HFF-Myc (cell line): ENCODE results near the gene HS3ST6.

Experiments used
- DNase-seq: peaks from one replicate; pipeline ENCODE4 v3.0.0-alpha.2; 2011; ENCODE audit warnings: low read depth; ENCODE audit errors: extremely low read depth
- H3K4me3 ChIP-seq: replicated peaks from 2 replicates; pipeline ENCODE4 v1.5.1; 2011; ENCODE audit warnings: low read depth, mild to moderate bottlenecking, control low read depth, low read length
- CTCF ChIP-seq: IDR thresholded peaks from 2 replicates; pipeline ENCODE4 v1.5.1; 2012; ENCODE audit warnings: mild to moderate bottlenecking, low read depth, low read length, control low read depth; ENCODE audit errors: missing control alignments

HS3ST6 gene

GRCh38 chr16:1929578-1930337, 11.5 kb upstream of the HS3ST6 start:
- peak overlapping the region; percentile 36 for H3K4me3 ChIP-seq
- peak; percentile 72 for TF ChIP-seq CTCF
- DNase-seq = no peak

DNA sequence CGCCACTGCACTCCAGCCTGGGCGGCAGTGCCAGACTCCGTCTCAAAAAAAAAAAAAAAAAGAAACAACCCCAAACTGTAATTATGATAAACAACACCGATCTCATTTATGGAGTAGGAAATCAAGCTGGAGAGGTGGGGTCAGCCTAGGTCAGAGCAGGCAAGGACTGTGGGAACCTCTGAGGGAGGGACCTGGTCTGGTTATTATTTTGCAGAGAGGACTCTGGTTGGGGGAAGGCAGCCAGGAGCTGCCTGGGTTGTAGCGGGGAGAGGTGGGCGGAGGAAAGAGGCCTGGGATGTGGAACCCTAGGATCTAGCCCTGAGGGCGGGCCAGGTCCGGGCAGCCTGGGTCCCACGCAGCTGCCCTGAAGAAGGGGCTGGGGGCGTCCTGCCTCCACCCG, 10.9 kb upstream of the HS3ST6 start:
- H3K4me3 ChIP-seq = peak overlapping the region; percentile 36
- no peak for DNase-seq

DNA sequence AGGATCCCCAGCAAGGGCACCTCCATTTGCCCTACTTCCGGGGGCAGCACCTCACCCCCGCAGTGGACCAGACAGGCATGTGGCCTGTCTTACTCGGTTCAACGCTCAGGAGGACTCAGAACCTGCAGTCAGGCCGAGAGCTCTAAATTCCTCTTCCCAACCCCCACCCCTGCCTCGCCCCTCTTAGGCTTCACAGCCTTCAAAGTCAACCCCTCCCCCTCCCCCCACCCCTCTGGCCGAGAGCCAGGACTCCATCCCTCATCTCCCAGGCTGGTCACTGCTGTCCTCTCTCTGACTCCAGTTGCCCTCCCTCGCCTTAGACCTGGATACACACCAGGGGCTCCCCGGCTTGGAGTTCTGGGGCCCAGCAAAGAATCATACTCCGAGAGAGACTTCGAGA, 8.1 kb upstream of the HS3ST6 start:
- no peak for TF ChIP-seq CTCF
- H3K4me3 ChIP-seq = no peak overlapping the region
- no peak for DNase-seq

More for the DNA sequence above, 10.9 kb upstream of the HS3ST6 start:
- TF ChIP-seq CTCF = no peak

DNA sequence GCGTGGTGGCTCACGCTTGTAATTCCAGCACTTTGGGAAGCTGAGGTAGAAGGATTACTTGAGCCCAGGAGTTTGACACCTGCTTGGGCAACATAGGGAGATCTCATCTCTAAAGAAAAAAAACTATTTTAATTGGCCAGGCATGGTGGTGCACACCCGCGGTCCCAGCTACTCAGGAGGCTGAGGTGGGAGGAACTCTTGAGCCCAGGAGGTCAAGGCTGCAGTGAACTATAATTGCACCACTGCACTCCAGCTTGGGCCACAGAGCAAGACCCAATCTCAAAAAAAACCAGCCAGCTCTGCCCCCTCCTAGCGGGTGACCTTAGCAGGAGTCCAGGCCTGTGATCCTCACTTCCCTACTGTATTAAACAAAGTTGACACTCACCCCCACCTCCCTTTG, 5.9 kb upstream of the HS3ST6 start:
- no peak for DNase-seq
- TF ChIP-seq CTCF = no peak
- no peak overlapping the region for H3K4me3 ChIP-seq

- peak; percentile 66 for TF ChIP-seq CTCF
- H3K4me3 ChIP-seq = no peak overlapping the region
- DNase-seq = peak; percentile 66
Observed at GRCh38 chr16:1923299-1924034, 5.3 kb upstream of the HS3ST6 start.

- H3K4me3 ChIP-seq = no peak overlapping the region
- DNase-seq = no peak
- TF ChIP-seq CTCF = no peak
Observed at GRCh38 chr16:1922357-1922756, 4.1 kb upstream of the HS3ST6 start.
